Measurements from ENCODE around the gene PHTF2.
A peak's percentile ranks its signal among the peaks of the same experiment; 100 is the strongest.
"Not testable (repeated sequence)": the region's sequence is repeated elsewhere in the genome, so short reads cannot be mapped to it uniquely, and the experiment has no call there.

The PHTF2 gene

DNA sequence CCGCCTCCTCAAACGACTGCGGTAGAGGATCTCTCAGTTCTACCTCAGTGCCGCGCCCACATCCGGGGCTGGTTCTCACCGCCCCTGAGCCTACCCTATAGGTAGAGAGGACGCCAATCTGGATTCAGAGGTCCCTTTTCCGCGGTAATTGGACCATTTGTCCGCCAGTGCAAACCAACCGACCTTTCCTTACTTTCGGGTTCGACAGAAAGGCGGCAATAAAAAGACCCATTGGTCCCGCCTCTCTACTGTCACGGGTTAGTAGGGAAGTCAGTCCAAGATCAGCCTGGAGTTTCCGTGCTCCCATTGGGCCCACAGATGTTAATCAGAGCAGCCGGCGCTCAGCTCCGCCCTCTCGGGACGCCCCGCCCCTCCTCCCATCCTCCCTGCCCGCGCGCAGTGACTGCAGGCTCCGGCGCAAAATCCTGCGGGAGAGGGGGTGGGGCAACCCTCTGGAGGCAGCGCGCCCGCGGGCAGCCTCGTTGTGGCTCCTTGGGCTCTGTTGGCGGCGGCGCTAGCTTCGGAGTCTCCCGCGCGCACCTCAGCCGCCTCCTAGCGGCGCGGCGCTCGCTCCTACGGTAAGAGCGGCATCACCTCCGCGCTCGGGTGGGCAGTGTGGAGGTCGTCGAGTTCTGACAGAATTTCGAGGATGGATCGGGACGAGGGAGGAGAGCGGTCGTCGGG, at the start of gene PHTF2, which contains the start of gene TMEM60:
PHTF2 (plus strand) TSS at position 380 of the 684 bp plus-strand sequence.
TMEM60 (minus strand) TSS at position 41 of the 684 bp plus-strand sequence. CDS start 4,061 bp downstream, outside the sequence.
- peak; percentile 99 to 100 for DNase-seq

DNA sequence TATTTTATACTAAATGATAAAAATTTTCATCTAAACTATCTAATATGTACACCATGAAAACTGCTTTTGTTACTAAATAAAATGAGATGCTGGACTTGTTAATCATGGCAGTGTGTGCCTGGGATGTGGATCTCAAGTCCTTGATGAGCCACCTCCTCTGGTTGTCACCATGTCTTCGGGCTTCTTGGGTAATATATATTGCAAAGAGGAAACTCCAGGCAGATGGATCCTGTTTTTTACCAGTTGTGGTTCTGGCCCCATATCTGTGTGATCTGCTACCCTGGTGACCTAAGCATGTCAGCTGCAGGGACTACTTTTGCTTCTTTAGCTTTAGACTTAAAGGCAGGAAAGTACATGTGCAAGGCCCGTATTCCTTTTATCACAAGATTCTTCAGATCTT, 46.6 kb upstream of the PHTF2 start:
- DNase-seq: no peak

DNA sequence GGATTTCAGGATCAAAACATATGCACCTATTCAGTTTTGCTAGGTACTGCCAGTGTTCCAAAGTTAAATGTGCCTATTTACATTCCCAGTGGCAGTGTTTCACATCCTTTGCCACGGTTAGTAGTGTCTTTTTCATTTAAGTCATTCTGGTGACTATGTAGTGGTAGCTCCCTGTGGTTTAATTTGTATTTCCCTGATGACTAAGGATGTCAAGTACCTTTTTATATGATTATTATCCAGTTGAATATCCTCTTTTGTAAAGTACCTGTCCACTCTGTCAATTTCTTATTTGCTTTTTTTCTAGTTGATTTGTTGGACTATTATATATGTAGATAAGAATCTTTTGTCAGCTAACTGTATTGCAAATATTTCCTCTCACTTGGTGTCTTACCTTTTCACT, 45.4 kb upstream of the PHTF2 start:
- DNase-seq: no peak

DNA sequence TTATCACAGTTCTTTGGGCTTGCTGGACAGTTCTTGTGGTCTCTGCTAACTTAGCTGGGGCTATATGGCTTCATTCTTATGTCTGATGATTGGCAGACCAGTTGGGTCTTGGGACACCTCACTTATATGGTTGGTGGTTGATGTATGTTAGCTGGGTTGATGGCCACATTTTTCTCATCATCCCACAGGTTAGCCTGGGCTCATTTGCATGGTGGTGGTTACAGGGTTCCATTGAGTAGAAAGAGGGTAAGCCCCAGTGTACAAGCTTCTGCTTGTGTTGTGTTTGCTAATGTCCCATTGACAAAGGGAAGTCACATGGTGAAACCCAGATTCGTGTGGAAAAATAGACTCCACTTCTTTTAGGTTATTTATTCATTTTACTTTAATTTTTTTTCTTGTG, 41.0 kb upstream of the PHTF2 start:
- no peak for DNase-seq

DNA sequence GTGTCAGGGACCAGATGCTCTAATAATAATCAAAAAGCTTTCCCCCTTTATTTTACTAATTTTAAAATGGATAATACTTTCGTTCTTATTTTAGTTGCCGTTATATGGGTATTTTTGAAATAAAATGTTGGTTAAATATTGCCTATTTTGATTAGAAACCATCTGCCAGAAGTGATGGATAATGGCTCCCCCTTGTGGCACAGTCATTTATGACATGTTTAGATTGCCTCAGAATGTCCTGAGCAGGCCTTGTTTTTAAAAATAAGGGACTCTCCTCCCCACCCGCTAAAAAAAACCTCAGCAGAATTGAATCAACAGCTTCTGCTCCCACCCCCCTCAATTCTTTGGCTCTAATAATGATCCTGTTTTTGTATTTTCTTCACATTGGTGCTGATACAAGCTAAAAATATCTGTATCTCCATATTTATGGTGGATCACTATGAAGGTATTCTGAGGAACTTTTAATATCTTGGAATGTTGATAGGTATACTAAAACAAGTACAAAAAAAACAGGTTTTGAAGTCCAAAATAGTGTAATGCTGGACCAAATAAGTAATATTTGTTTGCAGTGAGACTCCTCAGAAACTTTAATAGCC, 39.2 kb upstream of the PHTF2 start:
- peak; percentile 22 to 64 for DNase-seq

DNA sequence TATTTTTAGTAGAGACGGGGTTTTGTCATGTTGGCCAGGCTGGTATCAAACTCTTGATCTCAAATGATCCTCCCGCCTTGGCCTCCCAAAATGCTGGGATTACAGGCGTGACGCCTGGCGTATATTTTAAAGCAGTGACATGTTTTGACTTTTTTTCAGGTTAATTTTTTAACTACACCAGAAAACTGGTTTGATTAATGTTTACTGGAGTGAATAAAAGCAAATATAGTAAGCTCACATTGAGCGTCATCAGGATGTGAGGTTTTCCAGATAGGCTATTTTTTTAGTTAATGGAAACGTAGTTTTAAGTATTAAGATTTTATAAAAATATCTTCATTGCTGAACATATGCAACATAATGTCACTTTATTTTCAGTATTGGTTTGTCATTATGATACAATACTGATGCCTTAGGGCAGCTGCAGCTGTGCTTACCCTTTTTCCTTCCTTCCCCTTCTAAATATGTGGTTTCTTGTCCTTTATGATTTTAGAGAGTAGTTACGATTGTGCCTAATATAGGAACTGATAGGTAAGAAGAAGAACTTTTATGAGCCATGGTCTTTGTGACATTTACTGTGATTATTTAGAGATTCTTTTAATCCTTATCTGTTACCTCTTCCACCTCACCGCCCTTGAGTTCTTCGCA, 37.6 kb upstream of the PHTF2 start:
- no peak for DNase-seq

DNA sequence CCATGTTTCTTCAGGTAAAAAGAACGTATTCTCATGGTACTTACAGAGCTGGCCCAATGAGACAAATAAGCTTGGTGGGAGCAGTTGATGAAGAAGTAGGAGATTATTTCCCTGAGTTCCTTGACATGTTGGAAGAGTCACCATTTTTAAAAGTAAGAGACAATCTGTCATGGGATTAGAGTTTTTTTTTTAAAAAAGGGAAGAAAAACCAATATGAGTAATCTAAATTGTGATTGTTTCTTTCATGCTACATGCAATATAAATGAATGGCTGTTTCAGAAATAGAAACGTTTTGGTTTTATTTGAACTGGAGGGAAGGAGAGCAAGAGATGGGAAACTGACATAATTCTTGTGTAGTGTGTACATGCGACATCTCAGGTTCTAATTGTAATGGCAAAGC, 33.1 kb upstream of the PHTF2 start:
- DNase-seq: no peak

DNA sequence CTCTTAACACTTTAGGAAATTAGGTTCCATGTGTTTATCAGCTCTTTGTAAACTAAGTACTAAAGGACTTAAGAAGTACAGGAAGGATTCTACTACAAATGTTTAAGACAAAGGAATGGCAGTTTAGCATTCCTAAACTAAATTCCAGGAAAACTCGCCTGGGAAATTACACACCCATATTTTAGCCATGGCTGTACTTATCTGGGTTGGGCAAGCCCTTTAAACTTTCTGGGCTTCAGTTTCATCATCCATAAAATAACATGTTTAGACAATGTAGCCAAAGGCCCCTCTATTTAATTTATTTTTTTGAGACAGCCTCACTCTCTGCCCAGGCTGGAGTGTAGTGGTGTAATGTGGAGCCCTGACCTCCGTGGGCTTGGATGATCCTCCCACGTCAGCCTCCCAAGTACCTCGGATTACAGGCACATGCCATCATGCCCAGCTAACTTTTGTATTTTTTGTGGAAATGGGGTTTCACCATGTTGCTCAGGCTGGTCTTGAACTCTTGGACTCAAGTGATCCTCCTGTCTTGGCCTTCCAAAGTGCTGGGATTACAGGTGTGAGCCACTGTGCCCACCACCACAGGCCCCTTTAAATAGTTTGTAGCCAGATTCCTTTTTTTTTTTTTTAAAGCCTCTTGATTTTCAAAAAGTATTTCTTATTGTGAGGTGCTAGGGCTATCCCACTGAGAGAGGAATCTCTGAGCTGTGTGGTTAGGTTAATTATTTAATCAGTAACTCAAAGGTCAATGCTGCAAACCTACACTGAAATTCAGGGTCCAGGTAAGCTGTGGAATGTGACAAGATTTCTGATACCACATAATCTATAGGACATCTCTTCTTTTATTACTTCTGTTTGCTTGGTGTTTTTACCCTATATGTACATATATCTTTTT, 32.4 kb upstream of the PHTF2 start:
- DNase-seq: no peak

DNA sequence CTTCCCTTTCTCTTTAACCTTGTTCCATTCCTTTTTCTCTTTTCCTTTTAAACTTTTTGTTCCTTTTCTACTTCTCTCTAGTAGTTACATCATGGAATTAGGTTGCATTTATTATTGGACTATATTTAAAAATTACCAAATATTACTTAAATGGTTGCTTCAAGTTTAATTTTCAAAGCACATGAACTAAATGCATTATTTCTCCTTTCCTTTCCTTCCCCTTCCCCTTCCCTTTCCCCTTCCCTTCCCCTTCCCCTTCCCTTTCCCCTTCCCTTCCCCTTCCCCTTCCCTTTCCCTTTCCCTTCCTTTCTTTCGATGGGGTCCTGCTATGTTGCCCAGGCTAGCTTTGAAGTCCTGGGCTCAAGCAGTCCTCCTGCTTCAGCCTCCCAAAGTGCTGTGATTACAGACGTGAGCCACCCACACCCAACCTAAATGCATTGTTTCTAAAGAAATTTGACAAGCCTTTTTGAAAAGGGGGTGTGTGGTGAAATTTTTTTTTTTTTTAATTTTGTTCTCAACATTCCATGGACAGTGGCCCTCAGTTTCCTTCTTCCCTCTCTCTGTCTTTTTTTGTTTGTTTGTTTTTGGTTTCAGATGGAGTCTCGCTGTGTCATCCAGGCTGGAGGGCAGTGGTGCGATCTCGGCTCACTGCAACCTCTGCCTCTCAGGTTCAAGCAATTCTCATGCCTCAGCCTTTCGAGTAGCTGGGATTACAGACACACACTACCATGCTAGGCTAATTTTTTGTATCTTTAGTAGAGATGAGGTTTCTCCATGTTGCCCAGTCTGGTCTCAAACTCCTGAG, 31.6 kb upstream of the PHTF2 start:
- DNase-seq: no peak

DNA sequence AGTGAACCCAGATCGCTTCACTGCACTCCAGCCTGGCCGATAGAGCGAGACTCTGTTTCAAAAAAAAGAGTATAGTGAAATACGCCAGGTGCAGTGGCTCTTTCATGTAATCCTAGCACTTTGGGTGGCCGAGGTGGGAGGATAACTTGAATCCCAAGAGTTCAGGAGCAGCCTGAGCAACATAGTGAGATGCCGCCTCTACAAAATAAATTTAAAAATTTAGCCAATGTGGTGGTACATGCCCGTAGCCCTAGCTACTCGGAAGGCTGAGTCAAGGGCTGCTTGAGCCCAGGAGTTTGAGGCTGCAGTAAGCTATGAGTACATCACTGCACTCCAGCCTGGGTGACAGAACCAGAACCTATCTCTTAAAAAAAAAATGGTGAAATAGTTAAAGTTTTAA, 28.3 kb upstream of the PHTF2 start:
- DNase-seq: no peak

DNA sequence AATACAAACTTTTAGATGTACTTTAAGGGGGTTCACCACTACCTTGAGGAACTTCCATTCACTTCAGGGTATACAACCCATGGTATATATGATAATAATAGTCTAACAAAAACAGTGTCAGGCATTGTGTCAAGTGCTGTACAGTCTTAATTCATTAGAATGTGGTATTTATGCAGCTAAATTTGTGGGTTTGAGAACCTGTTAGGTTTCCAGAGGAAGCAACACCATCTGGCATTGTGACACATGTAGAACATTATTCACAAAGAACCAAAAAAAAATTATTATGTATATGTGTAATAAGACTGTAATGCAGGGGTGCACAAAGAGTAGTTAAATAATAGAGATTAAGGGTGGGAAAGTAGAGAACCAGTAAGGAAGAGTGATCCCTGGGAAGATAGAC, 26.7 kb upstream of the PHTF2 start:
- DNase-seq: no peak

DNA sequence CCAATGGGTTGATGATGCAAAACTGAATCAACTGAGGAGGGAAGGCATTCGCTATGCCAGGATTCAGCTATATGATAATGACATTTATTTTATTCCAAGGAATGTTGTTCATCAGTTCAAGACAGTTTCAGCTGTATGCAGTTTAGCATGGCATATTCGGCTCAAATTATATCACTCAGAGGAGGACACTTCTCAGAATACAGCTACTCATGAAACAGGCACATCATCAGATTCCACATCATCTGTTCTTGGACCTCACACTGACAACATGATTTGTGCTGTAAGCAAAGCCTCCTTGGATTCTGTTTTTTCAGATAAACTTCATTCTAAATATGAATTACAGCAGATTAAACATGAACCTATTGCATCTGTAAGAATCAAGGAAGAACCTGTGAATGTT, 20.0 kb upstream of the PHTF2 start:
- DNase-seq: no peak

DNA sequence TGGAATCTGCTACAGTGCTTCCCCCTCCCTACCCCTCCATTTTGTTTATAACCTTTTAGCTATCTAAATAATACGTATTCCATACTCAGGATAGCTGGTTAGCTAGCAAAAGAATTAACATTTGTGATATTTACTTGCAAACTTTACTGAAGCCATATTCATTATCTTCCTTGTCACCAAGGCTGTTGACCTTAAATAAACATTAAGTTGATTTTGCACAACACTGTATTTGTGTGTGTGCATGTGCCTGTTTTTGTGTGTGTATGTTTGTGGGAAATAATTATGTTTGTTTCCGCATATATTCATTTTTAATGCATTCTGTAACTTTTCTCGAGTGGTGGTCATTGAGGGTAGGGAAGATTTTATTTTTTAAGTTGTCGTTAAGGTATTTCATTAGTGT, 16.2 kb upstream of the PHTF2 start:
- no peak for DNase-seq

DNA sequence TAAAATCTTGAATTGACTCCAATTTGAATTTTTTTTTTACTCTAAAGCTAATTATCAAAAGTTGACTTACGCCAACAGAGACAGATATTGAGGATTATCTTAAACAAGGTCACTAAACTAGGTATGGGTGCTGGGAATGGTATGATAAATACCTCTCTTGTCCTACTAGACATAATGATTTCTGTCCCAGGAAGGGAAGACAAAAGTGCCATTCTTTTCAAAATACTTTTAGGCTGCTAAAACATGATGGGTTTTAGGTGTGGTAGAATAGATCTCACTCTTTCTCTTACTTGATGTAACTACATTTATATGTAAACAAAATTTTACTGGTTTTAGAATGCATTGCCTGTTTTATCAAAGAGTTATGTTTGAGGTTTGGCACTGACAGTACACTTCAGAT, 15.5 kb upstream of the PHTF2 start:
- DNase-seq: no peak

DNA sequence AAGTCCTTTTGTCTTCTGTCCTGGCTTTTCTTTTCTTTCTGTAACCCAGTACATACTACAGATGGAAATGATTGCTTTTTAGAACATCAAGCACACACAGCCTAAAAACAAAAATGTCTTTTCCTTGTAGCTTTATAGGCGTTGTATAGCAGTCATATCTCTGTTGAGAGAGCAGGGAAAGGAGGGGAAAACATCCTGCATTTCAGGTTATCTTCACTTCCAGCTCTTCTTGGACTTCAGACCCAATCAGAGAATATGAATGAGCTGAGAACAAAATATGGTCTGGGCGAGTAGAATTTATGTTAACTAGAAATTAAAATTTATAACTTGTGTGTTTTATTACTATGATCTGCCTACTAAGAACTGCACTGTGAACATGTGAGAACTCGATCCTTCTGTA, 15.0 kb upstream of the PHTF2 start:
- no peak for DNase-seq

DNA sequence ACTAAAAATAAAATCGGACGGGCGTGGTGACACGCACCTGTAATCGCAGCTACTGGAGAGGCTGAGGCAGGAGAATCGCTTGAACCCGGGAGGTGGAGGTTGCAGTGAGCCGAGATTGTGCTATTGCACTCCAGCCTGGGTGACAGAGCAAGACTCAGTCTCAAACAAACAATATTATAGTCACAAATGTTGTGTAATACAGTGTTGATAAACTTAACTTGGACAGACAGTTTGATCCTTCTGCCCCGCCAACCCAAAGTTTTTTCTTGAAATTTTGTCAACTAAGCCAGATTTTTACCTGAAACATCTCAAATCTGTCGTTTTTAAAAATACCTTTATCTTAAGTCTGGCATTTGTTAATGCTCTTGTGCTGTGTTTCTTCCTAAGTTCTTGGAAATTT, 14.1 kb upstream of the PHTF2 start:
- DNase-seq: not testable (repeated sequence)

DNA sequence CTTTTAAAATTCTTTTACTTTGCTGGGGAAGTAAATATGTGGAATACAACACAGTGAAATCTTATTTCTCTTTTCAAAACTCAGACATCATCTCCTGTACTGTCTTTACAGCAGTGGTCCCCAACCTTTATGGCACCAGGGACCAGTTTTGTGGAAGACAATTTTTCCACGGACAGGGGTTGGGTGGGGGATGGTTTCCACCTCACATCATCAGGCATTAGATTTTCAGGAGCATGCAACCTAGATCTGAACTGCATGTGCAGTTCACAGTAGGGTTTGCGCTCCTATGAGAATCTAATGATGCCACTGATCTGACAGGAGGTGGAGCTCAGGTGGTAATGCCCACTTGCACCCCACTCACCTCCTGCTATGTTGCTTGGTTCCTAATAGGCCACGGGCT, 12.6 kb upstream of the PHTF2 start:
- DNase-seq: no peak

DNA sequence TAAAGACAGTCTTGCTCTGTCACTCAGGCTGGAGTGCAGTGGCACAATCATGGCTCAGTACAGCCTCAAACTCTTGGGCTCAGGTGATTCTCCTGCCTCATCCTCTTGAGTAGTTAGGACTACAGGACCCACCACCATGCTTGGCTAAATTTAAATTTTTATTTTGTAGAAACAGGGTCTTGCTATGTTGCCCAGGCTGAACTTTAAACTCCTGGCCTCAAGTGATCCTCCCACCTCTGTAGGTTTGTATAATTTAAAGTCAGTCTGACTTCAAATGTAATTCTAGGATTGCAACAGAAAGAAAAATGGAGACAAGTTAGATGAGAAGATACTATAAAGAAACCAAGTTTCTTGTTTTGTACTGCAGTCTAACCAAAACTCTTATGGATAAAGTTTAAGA, 11.8 kb upstream of the PHTF2 start:
- DNase-seq: no peak

DNA sequence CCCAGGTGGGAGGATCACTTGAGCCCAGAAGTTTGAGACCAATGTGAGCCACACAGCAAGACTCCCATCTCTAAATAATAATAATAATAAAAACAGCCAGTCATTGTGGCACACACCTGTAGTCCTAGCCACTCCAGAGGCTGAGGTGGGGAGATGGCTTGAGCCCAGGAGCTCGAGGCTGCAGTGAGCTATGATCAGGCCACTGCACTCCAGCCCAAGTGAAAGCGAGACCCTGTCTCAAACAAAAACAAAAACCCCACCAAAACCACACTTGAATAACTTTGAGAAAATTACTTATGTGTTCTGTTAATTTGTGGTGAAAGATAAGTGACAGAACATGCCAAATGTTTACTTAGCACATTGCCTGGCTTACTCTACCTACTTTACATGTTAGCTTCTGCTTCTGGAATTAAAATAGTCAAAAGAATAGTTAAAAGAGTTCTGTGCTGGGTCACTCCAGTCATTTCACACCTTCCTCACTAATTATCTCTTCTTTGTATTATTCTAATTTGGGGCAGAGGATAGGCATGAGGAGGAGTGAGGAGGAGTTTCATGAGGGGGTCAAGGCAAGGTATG, 10.2 kb upstream of the PHTF2 start:
- DNase-seq: no peak

DNA sequence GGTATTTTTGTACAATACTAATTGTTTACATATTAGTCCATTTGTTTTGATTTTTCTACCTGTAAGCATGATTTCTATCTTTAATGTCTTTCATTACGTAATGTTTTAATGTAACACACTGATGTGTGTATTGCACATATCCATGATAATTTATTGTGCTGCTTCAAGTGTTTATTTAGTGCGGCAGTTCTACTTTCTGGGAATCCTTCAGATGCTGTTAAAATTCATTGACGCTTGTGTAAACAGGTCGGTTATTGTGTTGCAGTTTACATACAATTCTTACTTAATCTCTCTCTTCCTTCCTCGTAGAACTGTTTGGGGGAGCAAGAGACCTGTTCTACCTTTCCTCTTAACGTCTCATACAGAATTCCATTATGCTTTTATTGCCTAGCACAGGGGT, 7.2 kb upstream of the PHTF2 start:
- DNase-seq: no peak

DNA sequence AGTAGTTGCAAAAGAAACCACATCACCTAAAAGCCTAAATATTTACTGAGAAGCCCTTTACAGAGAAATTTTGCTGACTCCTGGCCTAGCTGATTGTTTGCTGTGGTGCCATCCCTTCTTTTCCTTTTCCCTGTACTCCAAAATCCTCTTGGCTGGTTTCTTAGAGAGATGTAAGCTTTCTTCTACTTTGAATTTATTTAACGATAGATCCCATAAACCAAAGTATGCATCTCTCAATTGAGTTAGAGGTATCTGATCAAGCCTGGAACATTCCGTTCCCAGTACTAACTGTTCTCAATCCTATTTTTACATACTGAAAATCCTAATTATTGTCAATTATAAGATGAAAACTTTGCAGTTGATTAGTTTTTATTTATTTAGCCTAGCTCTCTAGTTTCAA, 6.6 kb upstream of the PHTF2 start:
- no peak for DNase-seq

DNA sequence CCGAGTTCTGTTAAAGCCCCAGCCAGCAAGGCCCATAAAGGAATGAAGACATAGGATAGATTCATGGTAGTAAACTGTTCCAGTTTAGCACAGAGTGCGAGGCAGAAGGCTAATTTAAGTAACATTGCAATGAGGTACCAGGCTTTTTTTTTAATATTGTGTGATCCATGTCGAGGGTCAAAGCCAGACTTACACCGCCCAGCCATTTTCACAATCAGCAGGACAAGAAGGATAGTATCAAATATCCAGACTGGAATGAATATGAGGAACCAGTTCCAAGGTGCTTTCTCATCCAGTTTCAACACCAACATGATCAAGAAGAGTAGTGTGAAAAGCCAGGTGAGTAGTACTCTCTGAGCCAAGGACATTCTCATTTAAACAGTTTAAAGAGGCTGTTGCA, 4.6 kb upstream of the PHTF2 start:
- DNase-seq: no peak
